GM23338 (cell line): Measurements from ENCODE around the gene TREML2. TPM values are rescaled to one million over a fixed set of nuclear protein-coding genes. Genes with fewer than 3 reads are reported as not detected.

Source experiments
- ATAC-seq: fragments of 200-7000 bp; cut with Tn5 transposase; 3 replicates; pipeline ENCODE4 v1.9.1; 2020
- DNase-seq: peaks from one replicate; pipeline ENCODE4 v3.0.0-alpha.2; 2015; ENCODE audit warnings: low spot score
- H2AFZ ChIP-seq: fragments of 200-600 bp; sonication (generic); 2 replicates; pipeline ENCODE4 v1.8.0; 2016; ENCODE audit warnings: antibody characterized with exemption, mild to moderate bottlenecking, moderate library complexity
- H3F3A ChIP-seq: fragments of 200-600 bp; sonication (generic); replicated peaks from 2 replicates; pipeline ENCODE4 v1.8.0; 2017; ENCODE audit warnings: antibody characterized with exemption, mixed run types, low read depth
- H3K27ac ChIP-seq: fragments of 200-600 bp; sonication (generic); 2 replicates; pipeline ENCODE4 v1.6.1; 2016; ENCODE audit warnings: low read depth
- H3K27me3 ChIP-seq: fragments of 200-600 bp; sonication (generic); 2 replicates; pipeline ENCODE4 v1.8.0; 2016; ENCODE audit warnings: mild to moderate bottlenecking, mixed run types, moderate library complexity; ENCODE audit not compliant: insufficient read depth
- H3K36me3 ChIP-seq: fragments of 200-600 bp; sonication (generic); 2 replicates; pipeline ENCODE4 v1.8.0; 2016; ENCODE audit warnings: mild to moderate bottlenecking; ENCODE audit not compliant: insufficient read depth
- H3K4me1 ChIP-seq: fragments of 200-600 bp; sonication (generic); 2 replicates; pipeline ENCODE4 v1.8.0; 2016; ENCODE audit warnings: mild to moderate bottlenecking, moderate library complexity; ENCODE audit not compliant: insufficient read depth
- H3K4me2 ChIP-seq: fragments of 200-600 bp; sonication (generic); 2 replicates; pipeline ENCODE4 v1.7.1; 2017; ENCODE audit warnings: mixed run types
- H3K4me3 ChIP-seq: fragments of 200-600 bp; sonication (generic); 2 replicates; pipeline ENCODE4 v1.6.1; 2016; ENCODE audit warnings: mixed run types
- H3K79me2 ChIP-seq: fragments of 200-600 bp; sonication (generic); replicated peaks from 2 replicates; pipeline ENCODE4 v1.8.0; 2017; ENCODE audit warnings: mild to moderate bottlenecking; ENCODE audit not compliant: insufficient read depth
- H3K9me2 ChIP-seq: fragments of 200-600 bp; sonication (generic); 2 replicates; pipeline ENCODE4 v1.8.0; 2017; ENCODE audit not compliant: insufficient read depth
- H4K20me1 ChIP-seq: fragments of 200-600 bp; sonication (generic); replicated peaks from 2 replicates; pipeline ENCODE4 v1.8.0; 2017; ENCODE audit warnings: mild to moderate bottlenecking; ENCODE audit not compliant: insufficient read depth
- H3K27ac Mint-ChIP-seq: 2 replicates; pipeline ENCODE4 v1.8.0; 2020; ENCODE audit warnings: inconsistent platforms, mild to moderate bottlenecking, moderate library complexity, mixed read lengths
- H3K27me3 Mint-ChIP-seq: 3 replicates; pipeline ENCODE4 v1.8.0; 2022; ENCODE audit warnings: low read depth, mild to moderate bottlenecking, moderate library complexity, mixed read lengths, inconsistent platforms; ENCODE audit not compliant: insufficient read depth, poor library complexity
- H3K36me3 Mint-ChIP-seq: 3 replicates; pipeline ENCODE4 v1.8.0; 2021; ENCODE audit warnings: low read depth, mild to moderate bottlenecking, inconsistent platforms, moderate library complexity, mixed read lengths
- H3K4me1 Mint-ChIP-seq: 3 replicates; pipeline ENCODE4 v1.8.0; 2020; ENCODE audit warnings: mild to moderate bottlenecking, inconsistent platforms, mixed read lengths
- H3K4me3 Mint-ChIP-seq: 3 replicates; pipeline ENCODE4 v1.8.0; 2021; ENCODE audit warnings: moderate library complexity, mild to moderate bottlenecking, inconsistent platforms, mixed read lengths
- H3K9me3 Mint-ChIP-seq: 3 replicates; pipeline ENCODE4 v1.8.0; 2020; ENCODE audit warnings: moderate library complexity, mild to moderate bottlenecking, inconsistent platforms, mixed read lengths
- CTCF ChIP-seq, 2 experiments: fragments of 200-600 bp in 1 of 2; sonication (generic) in 1 of 2; conservative IDR thresholded peaks; 2 replicates each; pipeline versions ENCODE4 v1.5.1 to v1.6.1; 2016 to 2017; ENCODE audit warnings: antibody characterized with exemption in 2 of 2, low read depth in 2 of 2, mild to moderate bottlenecking in 2 of 2, moderate library complexity in 1 of 2
- EZH2 ChIP-seq: fragments of 200-600 bp; sonication (generic); IDR thresholded peaks from one replicate; pipeline ENCODE4 v1.8.0; 2017; ENCODE audit warnings: antibody characterized with exemption, mild to moderate bottlenecking, low read depth; ENCODE audit not compliant: unreplicated experiment
- EZH2phosphoT487 ChIP-seq: fragments of 200-600 bp; sonication (generic); IDR thresholded peaks from one replicate; pipeline ENCODE4 v1.8.1; 2018; ENCODE audit warnings: antibody characterized with exemption; ENCODE audit not compliant: unreplicated experiment
- JUNB ChIP-seq: IDR thresholded peaks from one replicate; pipeline ENCODE4 v1.6.1; 2016; ENCODE audit warnings: antibody characterized with exemption; ENCODE audit not compliant: unreplicated experiment
- NANOG ChIP-seq: IDR thresholded peaks from 2 replicates; pipeline ENCODE4 v1.6.1; 2016; ENCODE audit warnings: antibody characterized with exemption, borderline replicate concordance
- POLR2AphosphoS5 ChIP-seq: IDR thresholded peaks from 2 replicates; pipeline ENCODE4 v1.6.1; 2016; ENCODE audit warnings: antibody characterized with exemption, low read depth
- REST ChIP-seq: IDR thresholded peaks from one replicate; pipeline ENCODE4 v1.6.1; 2018; ENCODE audit warnings: antibody characterized with exemption; ENCODE audit not compliant: unreplicated experiment
- STAT1 ChIP-seq: IDR thresholded peaks from one replicate; pipeline ENCODE4 v1.6.1; 2016; ENCODE audit warnings: antibody characterized with exemption; ENCODE audit not compliant: unreplicated experiment
- ZNF114 ChIP-seq: fragments of 250-450 bp; sonication (Bioruptor Pico); IDR thresholded peaks from 2 replicates; pipeline ENCODE4 v1.5.0; 2020; ENCODE audit warnings: mild to moderate bottlenecking, moderate library complexity
- ZNF331 ChIP-seq: fragments of 250-450 bp; sonication (Bioruptor Pico); IDR thresholded peaks from 2 replicates; pipeline ENCODE4 v1.5.0; 2020; ENCODE audit warnings: low read depth, mild to moderate bottlenecking, moderate library complexity
- ZNF462 ChIP-seq: fragments of 250-450 bp; sonication (Bioruptor Pico); IDR thresholded peaks from 2 replicates; pipeline ENCODE4 v1.5.0; 2020; ENCODE audit warnings: mild to moderate bottlenecking, moderate library complexity
- polyA plus RNA-seq: library from polyadenylated mRNA; unstranded; fragments of >200 nt; fragmentation: Nextera tagmentation; extraction: Ambion mirVana; gene quantifications from 2 replicates; pipeline ENCODE4 v1.2.1, GENCODE V29; 2016
- total RNA-seq: library from RNA; depleted of rRNA; stranded (reverse); fragments of >200 nt; shearing (Covaris generic); gene quantifications from 2 replicates; pipeline ENCODE4 v1.2.3, GENCODE V29; 2014

The TREML2 gene
- total and polyA plus RNA-seq, 2 experiments from 2014 or later: 0.07 TPM; not detected in 1

- Histone ChIP-seq H4K20me1 (no peaks in the 10 kb centered on the region), H3K4me1 (peaks cover 13% of the 10 kb centered on the region; the same call in 1 of the 2 replicates), H3F3A (no peaks in the 10 kb centered on the region), H3K27me3 (no peaks in the 10 kb centered on the region), H3K36me3 (no peaks in the 10 kb centered on the region), H3K27ac (no peak overlapping the region), H3K4me2 (no peak overlapping the region), H2AFZ (no peak overlapping the region), H3K4me3 (no peak overlapping the region), H3K79me2 (no peaks in the 10 kb centered on the region), H3K9me2 (no peaks in the 10 kb centered on the region)
- TF ChIP-seq EZH2 (no peak), CTCF (conservative IDR thresholded peaks at IDR 0.05; ENCODE audit: low read depth in 2 of 2) (no peak), POLR2AphosphoS5 (no peak), STAT1 (no peak), ZNF462 (CRISPR knock-in tag) (no peak), REST (no peak), NANOG (no peak), JUNB (no peak), ZNF331 (no peak), ZNF114 (CRISPR knock-in tag) (no peak), EZH2phosphoT487 (no peak)
- Mint-ChIP-seq H3K27ac (no peak overlapping the region), H3K9me3 (no peaks in the 10 kb centered on the region; the same call in 1 of the 3 replicates), H3K36me3 (no peaks in the 10 kb centered on the region), H3K27me3 (peaks cover 7% of the 10 kb centered on the region), H3K4me3 (no peak overlapping the region), H3K4me1 (peaks cover 22% of the 10 kb centered on the region)
- DNase-seq (no peak), ATAC-seq (no peak)
These were observed 3.7 kb downstream of the TREML2 start for GRCh38 chr6:41197234-41197633.
